GM21447 (cell line): ENCODE results near the gene JAKMIP1.
"Not testable (repeated sequence)": the region's sequence is repeated elsewhere in the genome, so short reads cannot be mapped to it uniquely, and the experiment has no call there.

Experiments used
- ATAC-seq: cut with Tn5 transposase; IDR thresholded peaks from one replicate; pipeline ENCODE4 v1.9.1; 2021; ENCODE audit not compliant: unreplicated experiment

The JAKMIP1 gene

GRCh38 chr4:6021831-6022606 is 178.3 kb downstream of the JAKMIP1 start:
- ATAC-seq: no peak

GRCh38 chr4:6020613-6021012 is 179.7 kb downstream of the JAKMIP1 start:
- ATAC-seq: no peak

GRCh38 chr4:6019316-6020263 is 180.8 kb downstream of the JAKMIP1 start:
- no peak for ATAC-seq

GRCh38 chr4:6018331-6018730 is 182.0 kb downstream of the JAKMIP1 start, which contains the start of gene C4orf50:
Gene C4orf50 (minus strand): TSS chr4:6018431.
- no peak for ATAC-seq

DNA sequence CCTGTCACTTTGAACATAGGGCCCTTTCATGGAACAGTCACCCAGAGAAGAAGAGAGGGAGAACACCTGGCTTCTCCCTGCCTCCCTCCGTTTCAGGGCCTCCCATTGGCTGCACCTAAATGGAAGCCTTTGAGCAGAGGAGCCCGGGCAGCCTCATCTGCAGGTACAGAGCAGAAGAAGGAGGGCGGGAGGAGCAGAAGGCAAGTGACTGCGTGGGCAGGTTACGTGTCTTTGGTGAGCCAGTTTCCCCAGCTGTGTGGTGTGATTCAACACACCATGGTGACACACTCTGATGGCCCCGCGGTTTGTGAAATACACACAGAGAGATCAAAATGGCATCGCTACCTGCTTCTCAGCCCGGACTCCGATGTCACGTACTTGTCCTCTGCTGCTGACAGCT is 182.5 kb downstream of the JAKMIP1 start:
- ATAC-seq: no peak

GRCh38 chr4:6017030-6017429 is 183.3 kb downstream of the JAKMIP1 start:
- no peak for ATAC-seq

- ATAC-seq: no peak
Observed at GRCh38 chr4:6013564-6013963, 186.8 kb downstream of the JAKMIP1 start.

DNA sequence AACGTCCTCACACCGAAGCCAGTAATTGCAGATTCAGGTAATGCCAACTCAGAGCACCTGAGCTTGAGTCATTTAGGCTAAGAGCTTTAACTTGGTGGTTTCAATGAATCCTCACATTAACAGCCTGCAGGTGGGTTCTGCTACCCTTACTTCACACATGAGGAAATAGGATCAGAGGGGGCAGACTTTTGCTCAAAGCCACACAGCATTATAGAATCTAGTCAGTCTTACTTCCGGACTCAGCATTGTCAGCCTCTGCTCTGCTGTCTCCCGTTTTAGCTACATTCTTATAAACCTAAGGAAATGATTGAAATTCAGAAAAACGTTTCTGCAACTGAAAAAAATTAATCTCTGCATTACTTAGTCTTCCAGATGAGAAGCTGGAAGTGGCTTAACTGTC is 188.1 kb downstream of the JAKMIP1 start:
- ATAC-seq: no peak

- no peak for ATAC-seq
Observed at GRCh38 chr4:6011686-6012085, 188.7 kb downstream of the JAKMIP1 start.

GRCh38 chr4:6011271-6011671 is 189.1 kb downstream of the JAKMIP1 start:
- no peak for ATAC-seq

GRCh38 chr4:6010789-6011188 is 189.6 kb downstream of the JAKMIP1 start:
- ATAC-seq: no peak

GRCh38 chr4:6009452-6009851 is 190.9 kb downstream of the JAKMIP1 start:
- ATAC-seq: no peak

DNA sequence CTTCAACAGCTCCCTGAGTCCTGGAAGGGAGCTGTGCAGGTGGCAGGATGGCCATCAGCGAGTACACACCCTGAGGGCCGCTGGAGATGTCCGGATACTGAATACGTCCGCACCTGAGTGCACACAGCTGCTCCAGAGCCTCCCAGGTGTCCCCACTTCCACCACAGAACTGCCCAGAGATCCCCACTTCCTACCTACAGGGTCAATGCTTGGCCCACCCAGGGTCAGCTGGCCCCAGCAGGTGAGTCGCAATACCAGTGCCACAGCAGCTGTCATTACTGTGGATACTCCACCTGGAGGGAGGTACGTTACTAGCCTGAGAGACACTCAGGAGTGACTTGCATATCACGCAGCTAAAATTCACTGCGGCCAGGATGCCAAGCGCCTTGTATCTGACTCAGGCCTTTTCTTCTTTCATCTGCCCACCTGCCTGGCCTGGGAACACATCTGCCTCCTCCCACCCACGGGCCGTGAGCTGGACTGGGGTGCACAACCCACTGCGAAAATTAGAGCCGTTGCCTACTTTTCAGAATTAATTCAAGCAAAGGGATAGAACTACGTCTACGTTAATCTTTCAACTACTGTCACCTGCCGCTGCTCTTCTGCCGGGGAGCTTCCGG is 191.5 kb downstream of the JAKMIP1 start:
- no peak for ATAC-seq

DNA sequence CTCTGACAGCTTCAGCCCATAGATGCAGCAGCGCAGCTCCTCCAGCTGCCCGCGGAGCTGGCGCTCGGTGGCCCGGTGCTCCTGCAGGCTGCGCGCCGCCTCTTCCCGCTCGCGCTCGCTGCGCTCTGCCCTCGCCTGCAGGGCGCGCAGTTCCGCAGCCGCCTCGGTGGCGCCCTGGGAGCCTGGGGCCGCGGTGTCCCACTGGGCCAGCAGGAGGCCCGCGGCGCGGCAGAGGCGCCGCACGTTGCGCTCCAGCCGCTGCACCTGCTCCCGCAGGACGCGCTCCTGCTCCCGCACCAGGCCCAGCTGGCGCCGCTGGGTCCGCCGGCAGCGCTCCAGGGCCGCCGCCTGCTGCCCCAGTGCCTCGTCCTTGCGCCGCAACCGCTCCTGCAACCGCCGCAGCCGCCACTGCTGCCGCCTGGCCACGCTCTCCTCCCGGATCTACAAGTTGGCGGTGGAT is 192.2 kb downstream of the JAKMIP1 start:
- no peak for ATAC-seq

DNA sequence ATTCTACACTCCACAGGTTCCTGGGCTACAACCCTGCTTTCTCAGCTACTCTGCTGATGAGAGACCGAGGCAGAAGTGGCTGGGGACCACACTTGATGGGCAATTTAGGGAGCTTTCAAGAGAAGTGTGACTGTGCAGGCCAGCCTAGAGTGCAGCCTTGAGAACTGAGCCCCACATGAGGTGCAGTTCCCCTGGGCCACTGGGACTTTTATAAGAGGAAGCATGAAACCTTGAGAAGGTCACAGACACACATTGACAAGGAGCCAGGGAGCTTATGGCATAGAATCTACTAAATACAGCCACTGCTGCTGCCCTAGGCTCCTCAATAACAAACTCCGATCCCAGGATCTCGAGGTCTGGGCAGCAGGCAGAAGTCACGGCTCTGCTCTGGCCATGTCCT is 195.2 kb downstream of the JAKMIP1 start:
- ATAC-seq: no peak

DNA sequence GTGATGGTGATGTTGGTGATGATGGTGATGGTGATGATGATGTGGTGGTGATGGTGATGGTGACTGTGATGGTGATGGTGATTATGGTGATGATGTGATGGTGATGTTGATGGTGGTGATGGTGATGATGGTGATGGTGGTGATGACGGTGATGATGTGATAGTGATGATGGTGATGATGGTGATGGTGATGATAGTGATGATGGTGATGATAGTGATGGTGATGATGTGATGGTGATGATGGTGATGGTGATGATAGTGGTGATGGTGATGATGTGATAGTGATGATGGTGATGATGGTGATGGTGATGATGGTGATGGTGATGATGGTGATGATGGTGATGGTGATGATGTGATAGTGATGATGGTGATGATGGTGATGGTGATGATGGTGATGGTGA is 196.9 kb downstream of the JAKMIP1 start:
- ATAC-seq: not testable (repeated sequence)

- no peak for ATAC-seq
Observed at GRCh38 chr4:6002926-6003325, 197.4 kb downstream of the JAKMIP1 start.

- no peak for ATAC-seq
Observed at GRCh38 chr4:6002492-6002833, 197.9 kb downstream of the JAKMIP1 start.

DNA sequence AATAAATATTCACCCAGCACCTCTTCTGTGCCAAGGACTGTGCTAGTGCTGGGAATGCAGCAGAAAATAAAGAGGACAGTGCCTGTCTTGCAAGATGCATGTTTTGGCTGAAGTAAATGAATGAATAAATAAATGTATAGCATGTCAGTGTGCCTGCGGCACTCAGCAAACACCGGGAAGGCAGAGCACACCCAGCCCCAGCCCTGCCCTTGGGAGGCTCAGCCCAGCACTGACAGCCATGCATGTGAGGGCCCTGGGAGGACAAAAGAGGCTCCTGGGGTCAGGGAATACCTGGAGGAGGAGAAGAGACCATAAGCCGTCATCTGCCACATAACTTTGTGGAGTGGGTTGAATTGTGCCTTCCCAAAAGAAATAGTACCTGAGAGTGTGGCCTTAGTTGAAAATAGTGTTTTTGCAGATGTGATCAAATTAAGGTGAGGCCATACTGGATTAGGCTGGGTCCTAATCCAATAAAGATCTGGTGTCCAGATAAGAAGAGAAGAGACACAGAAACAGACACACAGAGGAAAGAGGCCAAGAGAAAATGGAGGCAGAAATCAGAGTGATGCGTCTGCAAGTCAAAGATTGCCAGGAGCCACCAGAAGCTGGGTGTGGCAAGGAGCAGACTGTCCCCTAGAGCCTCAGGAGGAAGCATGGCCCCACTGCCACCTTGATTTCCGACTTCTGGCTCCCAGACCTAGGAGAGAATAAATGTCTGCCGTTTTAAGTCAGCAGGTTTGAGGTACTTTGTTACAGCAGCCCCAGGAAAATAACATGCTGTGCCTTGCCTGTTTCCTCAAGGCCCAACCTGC is 198.5 kb downstream of the JAKMIP1 start:
- ATAC-seq: no peak

GRCh38 chr4:5999830-6000365 is 200.5 kb downstream of the JAKMIP1 start:
- ATAC-seq: no peak
